ENCODE data around the gene CLSTN1.

Gene CLSTN1

GRCh38 chr1:9680828-9681227 lies 142.9 kb downstream of the CLSTN1 start:
- Histone ChIP-seq H3K4me1 (ENCODE audit: control extremely low read depth in 1 of 4, control insufficient read depth in 4 of 4, insufficient read depth in 4 of 4, low read length in 3 of 4) (peaks cover 3 to 34% (median 28%) of the 10 kb centered on the region in 4 experiments), H3K4me3 (ENCODE audit: control insufficient read depth in 1 of 7, extremely low read depth in 1 of 7, insufficient read depth in 4 of 7, low read depth in 2 of 7, low read length in 6 of 7) (no peak overlapping the region), H3K9me3 (ENCODE audit: control extremely low read depth in 1 of 5, control insufficient read depth in 4 of 5, insufficient read depth in 2 of 5, low read depth in 1 of 5, low read length in 4 of 5) (no peaks in the 10 kb centered on the region), H3K27me3 (replicated peaks in 2 of 5; ENCODE audit: control insufficient read depth in 4 of 5, insufficient read depth in 5 of 5, low read length in 4 of 5) (no peaks in the 10 kb centered on the region), H3K27ac (ENCODE audit: insufficient read depth in 1 of 2, low read depth in 1 of 2, low read length in 2 of 2, poor library complexity in 1 of 2, severe bottlenecking in 2 of 2) (no peak overlapping the region), H3K36me3 (ENCODE audit: control insufficient read depth in 4 of 4, insufficient read depth in 4 of 4, low read length in 3 of 4) (peaks cover 2 to 29% (median 12%) of the 10 kb centered on the region in 4 experiments)
- ChIA-PET POLR2A (no interaction called here), CTCF (interaction anchor here (1.0 to 2.0 kb wide), 5 partner anchors 11 to 42 kb away, joined by 3 to 4 read pairs (median 3); no protein-coding TSS in a partner anchor)
- DNase-seq: no peak
- WGBS (ENCODE audit: insufficient coverage): 96% methylated on average over 6 of the region's 6 CpGs

- Histone ChIP-seq H3K4me1 (ENCODE audit: control extremely low read depth in 1 of 4, control insufficient read depth in 4 of 4, insufficient read depth in 4 of 4, low read length in 3 of 4) (peaks cover 2 to 33% (median 25%) of the 10 kb centered on the region in 4 experiments), H3K27me3 (replicated peaks in 2 of 5; ENCODE audit: control insufficient read depth in 4 of 5, insufficient read depth in 5 of 5, low read length in 4 of 5) (no peaks in the 10 kb centered on the region), H3K9me3 (ENCODE audit: control extremely low read depth in 1 of 5, control insufficient read depth in 4 of 5, insufficient read depth in 2 of 5, low read depth in 1 of 5, low read length in 4 of 5) (no peaks in the 10 kb centered on the region), H3K27ac (ENCODE audit: insufficient read depth in 1 of 2, low read depth in 1 of 2, low read length in 2 of 2, poor library complexity in 1 of 2, severe bottlenecking in 2 of 2) (no peak overlapping the region), H3K4me3 (ENCODE audit: control insufficient read depth in 1 of 7, extremely low read depth in 1 of 7, insufficient read depth in 4 of 7, low read depth in 2 of 7, low read length in 6 of 7) (no peak overlapping the region), H3K36me3 (ENCODE audit: control insufficient read depth in 4 of 4, insufficient read depth in 4 of 4, low read length in 3 of 4) (peaks cover 2 to 29% (median 13%) of the 10 kb centered on the region in 4 experiments)
- no peak for DNase-seq
- POLR2A ChIA-PET: no interaction called here
- WGBS (ENCODE audit: insufficient coverage): 100% methylated on average over 2 of the region's 2 CpGs
- CTCF ChIA-PET: interaction anchor here (0.6 to 2.0 kb wide), 3 partner anchors 9 to 63 kb away, joined by 3 to 4 read pairs (median 3); no protein-coding TSS in a partner anchor
Observed at GRCh38 chr1:9680091-9680490, 143.7 kb downstream of the CLSTN1 start.

Data from common myeloid progenitor, CD34-positive (primary cell).